Measurements from ENCODE around the gene TBL1X. TPM values are rescaled to one million over a fixed set of nuclear protein-coding genes. Genes with fewer than 3 reads are reported as not detected.
"Not testable (repeated sequence)": the region's sequence is repeated elsewhere in the genome, so short reads cannot be mapped to it uniquely, and the experiment has no call there.

The TBL1X gene
- total and polyA plus RNA-seq, 4 donors: 2.3 to 21.7 (median 13.3) TPM

DNA sequence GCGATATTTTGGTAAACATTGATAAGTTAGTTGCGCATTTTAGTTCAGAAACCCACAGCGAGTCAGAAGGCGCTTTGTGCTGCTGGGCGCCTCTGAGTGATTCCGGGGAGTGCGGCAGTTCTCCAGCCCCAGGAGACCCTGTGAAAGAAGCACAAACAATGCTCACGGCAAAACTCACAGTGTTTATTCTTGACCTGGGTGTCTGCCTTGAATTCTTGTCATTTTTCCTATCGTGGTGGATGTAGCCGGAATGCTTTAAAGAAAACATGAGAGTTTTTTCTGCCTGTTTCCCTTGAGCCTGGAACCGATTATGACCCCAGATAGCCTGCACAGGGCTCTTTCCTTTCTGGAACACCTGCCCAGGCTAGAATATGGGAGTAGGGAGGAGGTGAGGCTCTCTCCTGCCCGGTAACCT is 6.7 kb downstream of the TBL1X start:
- DNase-seq (no peak), ATAC-seq (ENCODE audit: insufficient read depth, low FRiP score) (no peak)
- TF ChIP-seq, protein P1, sequence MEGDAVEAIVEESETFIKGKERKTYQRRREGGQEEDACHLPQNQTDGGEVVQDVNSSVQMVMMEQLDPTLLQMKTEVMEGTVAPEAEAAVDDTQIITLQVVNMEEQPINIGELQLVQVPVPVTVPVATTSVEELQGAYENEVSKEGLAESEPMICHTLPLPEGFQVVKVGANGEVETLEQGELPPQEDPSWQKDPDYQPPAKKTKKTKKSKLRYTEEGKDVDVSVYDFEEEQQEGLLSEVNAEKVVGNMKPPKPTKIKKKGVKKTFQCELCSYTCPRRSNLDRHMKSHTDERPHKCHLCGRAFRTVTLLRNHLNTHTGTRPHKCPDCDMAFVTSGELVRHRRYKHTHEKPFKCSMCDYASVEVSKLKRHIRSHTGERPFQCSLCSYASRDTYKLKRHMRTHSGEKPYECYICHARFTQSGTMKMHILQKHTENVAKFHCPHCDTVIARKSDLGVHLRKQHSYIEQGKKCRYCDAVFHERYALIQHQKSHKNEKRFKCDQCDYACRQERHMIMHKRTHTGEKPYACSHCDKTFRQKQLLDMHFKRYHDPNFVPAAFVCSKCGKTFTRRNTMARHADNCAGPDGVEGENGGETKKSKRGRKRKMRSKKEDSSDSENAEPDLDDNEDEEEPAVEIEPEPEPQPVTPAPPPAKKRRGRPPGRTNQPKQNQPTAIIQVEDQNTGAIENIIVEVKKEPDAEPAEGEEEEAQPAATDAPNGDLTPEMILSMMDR (IDR thresholded peaks at IDR 0.05; ENCODE audit: control extremely low read depth, extremely low read depth): no peak
- no peaks in the 10 kb centered on the region for H3K9me3 ChIP-seq (ENCODE audit: control insufficient read depth in 4 of 4, insufficient read depth in 3 of 4, low read length in 3 of 4)
- peaks cover 0 to 19% (median 7%) of the 10 kb centered on the region in 3 donors for H3K27me3 ChIP-seq (ENCODE audit: control insufficient read depth in 3 of 3, insufficient read depth in 3 of 3, low read length in 2 of 3)
- peaks cover 0 to 23% (median 4%) of the 10 kb centered on the region in 5 donors for H3K4me1 ChIP-seq (ENCODE audit: control insufficient read depth in 5 of 5, insufficient read depth in 5 of 5, low read length in 5 of 5)
- H3K4me3 ChIP-seq: no peak overlapping the region
- no peak overlapping the region for H3K27ac ChIP-seq (ENCODE audit: low read depth in 1 of 2, low read length in 1 of 2)
- H3K9ac ChIP-seq (ENCODE audit: insufficient read depth in 1 of 2, low read length in 2 of 2): no peak overlapping the region
- 73 to 86% methylated on average over 11 to 12 of the region's 12 CpGs for WGBS, 2 donors
- no peaks in the 10 kb centered on the region for H3K36me3 ChIP-seq (ENCODE audit: control insufficient read depth in 4 of 4, insufficient read depth in 4 of 4, low read length in 4 of 4)

DNA sequence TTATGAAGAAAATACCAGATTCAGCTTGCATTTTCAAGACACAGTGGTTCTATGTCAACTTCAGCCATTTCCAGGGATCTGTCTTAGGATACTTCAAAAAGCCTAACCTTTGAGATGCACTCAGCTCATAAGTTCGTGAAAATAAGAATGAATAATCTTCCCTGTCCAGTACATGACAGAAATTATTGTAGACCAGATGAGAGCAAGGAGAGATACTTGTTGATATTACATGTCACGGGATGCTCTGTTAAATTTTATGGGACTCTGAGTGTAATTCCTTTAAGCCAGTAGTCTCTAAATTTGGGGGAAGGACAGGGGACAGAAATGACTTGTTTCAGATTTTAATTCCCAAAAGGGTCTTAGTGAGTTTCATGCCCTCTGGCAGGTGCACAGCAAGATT is 8.8 kb downstream of the TBL1X start:
- H3K27me3 ChIP-seq (ENCODE audit: control insufficient read depth in 3 of 3, insufficient read depth in 3 of 3, low read length in 2 of 3): peaks cover 0 to 21% (median 3%) of the 10 kb centered on the region in 3 donors
- no peak overlapping the region for H3K27ac ChIP-seq (ENCODE audit: low read depth in 1 of 2, low read length in 1 of 2)
- DNase-seq (no peak), ATAC-seq (ENCODE audit: insufficient read depth, low FRiP score) (no peak)
- H3K4me3 ChIP-seq: no peak overlapping the region
- no peaks in the 10 kb centered on the region for H3K36me3 ChIP-seq (ENCODE audit: control insufficient read depth in 4 of 4, insufficient read depth in 4 of 4, low read length in 4 of 4)
- H3K4me1 ChIP-seq (ENCODE audit: control insufficient read depth in 5 of 5, insufficient read depth in 5 of 5, low read length in 5 of 5): peaks cover 0 to 5% (median 0%) of the 10 kb centered on the region in 5 donors
- TF ChIP-seq, protein P1 (IDR thresholded peaks at IDR 0.05; ENCODE audit: control extremely low read depth, extremely low read depth): no peak
- whole genome bisulfite sequencing, 2 donors: 85 to 93% methylated on average over 2 of the region's 2 CpGs
- H3K9me3 ChIP-seq (ENCODE audit: control insufficient read depth in 4 of 4, insufficient read depth in 3 of 4, low read length in 3 of 4): no peaks in the 10 kb centered on the region
- no peak overlapping the region for H3K9ac ChIP-seq (ENCODE audit: insufficient read depth in 1 of 2, low read length in 2 of 2)

DNA sequence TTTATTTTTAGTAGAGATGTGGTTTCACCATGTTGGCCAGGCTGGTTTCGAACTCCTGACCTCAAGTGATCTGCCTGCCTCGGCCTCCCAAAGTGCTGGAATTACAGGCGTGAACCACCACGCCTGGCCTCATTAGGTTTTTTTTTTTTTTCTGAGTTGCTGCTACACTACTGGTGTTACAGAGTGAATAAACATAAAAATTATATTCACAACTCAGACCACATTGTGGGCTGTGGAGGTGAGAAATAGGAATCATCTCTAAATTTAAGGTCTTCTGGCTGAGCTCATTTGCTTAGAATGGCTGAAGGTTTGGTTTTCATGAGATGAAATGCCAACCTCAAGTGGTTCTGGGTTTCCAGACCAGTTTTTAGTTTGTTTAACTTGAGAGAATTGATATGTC is 10.6 kb downstream of the TBL1X start:
- not testable (repeated sequence) for H3K27ac ChIP-seq (ENCODE audit: low read depth in 1 of 2, low read length in 1 of 2); H3K9ac ChIP-seq (ENCODE audit: insufficient read depth in 1 of 2, low read length in 2 of 2); H3K9me3 ChIP-seq (ENCODE audit: control insufficient read depth in 4 of 4, insufficient read depth in 3 of 4, low read length in 3 of 4); H3K36me3 ChIP-seq (ENCODE audit: control insufficient read depth in 4 of 4, insufficient read depth in 4 of 4, low read length in 4 of 4); ATAC-seq (ENCODE audit: insufficient read depth, low FRiP score); DNase-seq; H3K4me1 ChIP-seq (ENCODE audit: control insufficient read depth in 5 of 5, insufficient read depth in 5 of 5, low read length in 5 of 5); H3K4me3 ChIP-seq
- 84 to 100% methylated on average over 2 to 4 of the region's 4 CpGs for WGBS, 2 donors
- H3K27me3 ChIP-seq (ENCODE audit: control insufficient read depth in 3 of 3, insufficient read depth in 3 of 3, low read length in 2 of 3): peaks cover 0 to 21% (median 3%) of the 10 kb centered on the region in 3 donors

DNA sequence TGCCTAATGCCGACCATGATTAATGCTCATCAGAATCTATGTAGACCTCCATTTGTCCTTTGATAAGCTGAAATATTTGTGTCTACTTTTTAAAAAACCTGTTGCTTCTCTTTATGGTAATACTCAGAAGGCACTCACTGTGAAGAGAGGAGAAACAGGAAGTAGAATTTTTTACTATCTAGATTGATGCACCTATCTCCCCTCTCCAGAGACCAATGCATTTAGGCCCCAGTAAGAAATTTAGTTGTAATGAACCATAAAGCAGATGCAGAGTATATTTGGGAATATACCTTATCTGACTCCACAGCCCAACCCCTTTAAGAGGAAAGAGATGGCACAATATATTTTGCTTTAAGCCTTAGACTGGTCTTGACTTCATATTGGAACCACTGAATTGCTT is 11.1 kb downstream of the TBL1X start:
- Histone ChIP-seq H3K4me1 (ENCODE audit: control insufficient read depth in 5 of 5, insufficient read depth in 5 of 5, low read length in 5 of 5) (peaks cover 0 to 5% (median 0%) of the 10 kb centered on the region in 5 donors), H3K4me3 (no peak overlapping the region), H3K9ac (ENCODE audit: insufficient read depth in 1 of 2, low read length in 2 of 2) (no peak overlapping the region), H3K27me3 (ENCODE audit: control insufficient read depth in 3 of 3, insufficient read depth in 3 of 3, low read length in 2 of 3) (peaks cover 0 to 21% (median 3%) of the 10 kb centered on the region in 3 donors), H3K36me3 (ENCODE audit: control insufficient read depth in 4 of 4, insufficient read depth in 4 of 4, low read length in 4 of 4) (no peaks in the 10 kb centered on the region), H3K9me3 (ENCODE audit: control insufficient read depth in 4 of 4, insufficient read depth in 3 of 4, low read length in 3 of 4) (no peaks in the 10 kb centered on the region), H3K27ac (ENCODE audit: low read depth in 1 of 2, low read length in 1 of 2) (no peak overlapping the region)
- ATAC-seq (ENCODE audit: insufficient read depth, low FRiP score) (no peak), DNase-seq (no peak)
- WGBS, 2 donors: 89 to 95% methylated on average over 1 of the region's 1 CpG
- TF ChIP-seq, protein P1 (IDR thresholded peaks at IDR 0.05; ENCODE audit: control extremely low read depth, extremely low read depth): no peak
